Heart left ventricle (tissue), 16 donors: Measurements from ENCODE around the gene PARP8. TPM values are rescaled to one million over a fixed set of nuclear protein-coding genes. Genes with fewer than 3 reads are reported as not detected.

Experiments used
- ATAC-seq, 4 donors: fragments of 200-7000 bp; cut with Tn5 transposase; one replicate each; pipeline ENCODE4 v1.9.1; 2020 to 2022; ENCODE audit warnings: moderate library complexity in 4 of 4, mild to moderate bottlenecking in 3 of 4, moderate number of reproducible peaks in 1 of 4
- DNase-seq, 5 donors: peaks; one replicate each; pipeline ENCODE4 v3.0.0-alpha.2; 2020
- H3K27ac ChIP-seq, 12 donors: fragments of 200-600 bp; sonication (generic) in 4 of 12; one replicate each; pipeline versions ENCODE4 v1.5.0 to v1.8.0; 2016 to 2022; ENCODE audit warnings: mild to moderate bottlenecking in 2 of 12
- H3K27me3 ChIP-seq, 9 donors: fragments of 200-600 bp; sonication (generic) in 2 of 9; one replicate each; pipeline versions ENCODE4 v1.5.1 to v1.8.0; 2016 to 2022; ENCODE audit warnings: mild to moderate bottlenecking in 3 of 9
- H3K36me3 ChIP-seq, 9 donors: fragments of 200-600 bp; sonication (generic) in 2 of 9; one replicate each; pipeline versions ENCODE4 v1.5.0 to v1.8.0; 2018 to 2022; ENCODE audit warnings: mild to moderate bottlenecking in 2 of 9
- H3K4me1 ChIP-seq, 12 donors: fragments of 200-600 bp; sonication (generic) in 4 of 12; one replicate each; pipeline versions ENCODE4 v1.5.0 to v1.8.0; 2016 to 2022; ENCODE audit warnings: mild to moderate bottlenecking in 3 of 12
- H3K4me3 ChIP-seq, 12 donors: fragments of 200-600 bp; sonication (generic) in 4 of 12; one replicate each; pipeline versions ENCODE4 v1.5.0 to v1.8.0; 2017 to 2022; ENCODE audit warnings: mild to moderate bottlenecking in 9 of 12, moderate library complexity in 4 of 12
- H3K9me3 ChIP-seq, 12 donors: fragments of 200-600 bp; sonication (generic) in 4 of 12; one replicate each; pipeline versions ENCODE4 v1.5.0 to v1.8.0; 2016 to 2022; ENCODE audit warnings: mild to moderate bottlenecking in 1 of 12
- CTCF ChIP-seq, 12 donors: fragments of 200-600 bp; sonication (generic) in 4 of 12; IDR thresholded peaks; one replicate each; pipeline versions ENCODE4 v1.5.0 to v1.8.0; 2018 to 2022; ENCODE audit warnings: antibody characterized with exemption in 12 of 12, mild to moderate bottlenecking in 5 of 12
- POLR2A ChIP-seq, 2 donors: fragments of 450-650 bp; IDR thresholded peaks; one replicate each; pipeline ENCODE4 v1.6.1; 2017; ENCODE audit warnings: antibody characterized with exemption in 2 of 2, mild to moderate bottlenecking in 2 of 2, moderate library complexity in 2 of 2
- WGBS, 4 donors: extraction: QIAGEN DNeasy Blood & Tissue Kit in 2 of 4; methylation state at CpG; one replicate each; pipeline versions ENCODE4 v1.1.5 to v1.1.7; 2013 to 2018; 5-methylcytosine and 5-hydroxymethylcytosine counted together
- intact Hi-C, 10 donors: fragments of 100-400 bp; cut with DNase I; formaldehyde crosslinking; loops; one replicate each; pipeline versions ENCODE4 v1.11.1 to v1.14.2; 2022
- polyA plus RNA-seq, 2 donors: library from polyadenylated mRNA; stranded (reverse); fragments of 200-250 nt; gene quantifications; one replicate each; pipeline ENCODE4 v1.2.3, GENCODE V29; 2013
- total RNA-seq, 9 donors: library from RNA; depleted of rRNA in 2 of 9; stranded (reverse); fragments of >200 nt in 2 of 9; fragmentation: NEBNext Ultra II Directional in 3 of 9; extraction: Animal tissue kit (Norgen Biotek cat#: 25700) in 3 of 9; gene quantifications; one replicate each; pipeline versions ENCODE4 v1.1.0 to v1.2.4, GENCODE V29; 2016 to 2023
- donor health status: ischemic (EF 13 %, LVEDD 7.1; RV severe dilation, severe dysfunction).
- donor health status: healthy with polysubstance abuse.
- donor health status: DM: no; HTN: yes; CAD: no.
- donor health status: DM: no; HTN: no; CAD: no.
- donor health status: ischemic (EF 25% LVEDD 6.9; RV normal size, moderate dysfunction).
- donor health status: ischemic (EF 25% LVEDD 5.7; RV mildly dilated, moderate dysfunction).
- donor health status: healthy.
- donor health status: DM: yes; HTN: yes; CAD: no.
- donor health status: ischemic (EF 35%, LVEDD 5.7; RV mildly dilated, moderate dysfunction).
- donor health status: nonischemic (EF 11% LVEDD 7.7; RV severe dilation, severe dysfunction).
- donor health status: DM: yes; HTN: yes; CAD: no.
- donor health status: PGD.
- donor health status: ischemic (EF 29% LVEDD 5.4; RV normal size, mild dysfunction).
- donor health status: nonischemic (EF 23%, LVEDD 6.1; RV moderate dilation, normal function).

Gene PARP8
- total and polyA plus RNA-seq, 11 donors, result 1.6 to 22.5 (median 6.0) TPM

GRCh38 chr5:50875002-50875344 is 208.5 kb downstream of the PARP8 start:
- DNase-seq (no peak), ATAC-seq (no peak)
- H3K9me3 ChIP-seq, result no peaks in the 10 kb centered on the region
- WGBS, 4 donors, result 63 to 83% (median 66%) methylated on average over 1 of the region's 1 CpG
- peak overlapping the region in 3 of 12 donors; percentile 1 to 72 (median 4) for H3K27ac ChIP-seq
- TF ChIP-seq CTCF (IDR thresholded peaks at IDR 0.05), result no peak
- no peak for TF ChIP-seq POLR2A (IDR thresholded peaks at IDR 0.05)
- peak overlapping the region in 1 of 12 donors; percentile 20 for H3K4me3 ChIP-seq
- no peaks in the 10 kb centered on the region for H3K27me3 ChIP-seq
- H3K4me1 ChIP-seq, result peaks cover 0 to 17% (median 0%) of the 10 kb centered on the region in 12 donors
- no peaks in the 10 kb centered on the region for H3K36me3 ChIP-seq
- intact Hi-C loops, result no loop called here

- no peak for ATAC-seq
- 86 to 92% (median 90%) methylated on average over 2 of the region's 2 CpGs for WGBS, 4 donors
Measured at GRCh38 chr5:50878470-50878869, 212.0 kb downstream of the PARP8 start.

GRCh38 chr5:50881407-50881806 is 215.0 kb downstream of the PARP8 start:
- Histone ChIP-seq H3K27me3 (no peaks in the 10 kb centered on the region), H3K9me3 (no peaks in the 10 kb centered on the region), H3K4me1 (no peaks in the 10 kb centered on the region), H3K27ac (no peak overlapping the region), H3K36me3 (no peaks in the 10 kb centered on the region), H3K4me3 (no peak overlapping the region)
- intact Hi-C loops, result no loop called here
- DNase-seq (no peak), ATAC-seq (no peak)
- TF ChIP-seq POLR2A (IDR thresholded peaks at IDR 0.05), result no peak
- no peak for TF ChIP-seq CTCF (IDR thresholded peaks at IDR 0.05)
- 49 to 52% (median 49%) methylated on average over 3 of the region's 3 CpGs for WGBS, 4 donors

More at GRCh38 chr5:50878470-50878869, 212.0 kb downstream of the PARP8 start:
- H3K36me3 ChIP-seq, result no peaks in the 10 kb centered on the region
- no peaks in the 10 kb centered on the region for H3K27me3 ChIP-seq
- H3K4me1 ChIP-seq, result peaks cover 0 to 16% (median 0%) of the 10 kb centered on the region in 12 donors
- H3K27ac ChIP-seq, result no peak overlapping the region
- H3K4me3 ChIP-seq, result no peak overlapping the region
- DNase-seq, result no peak
- TF ChIP-seq POLR2A (IDR thresholded peaks at IDR 0.05), result no peak
- TF ChIP-seq CTCF (IDR thresholded peaks at IDR 0.05), result no peak
- intact Hi-C loops, result no loop called here
- no peaks in the 10 kb centered on the region for H3K9me3 ChIP-seq

GRCh38 chr5:50886657-50887345 is 220.4 kb downstream of the PARP8 start:
- ATAC-seq (no peak), DNase-seq (no peak)
- no peaks in the 10 kb centered on the region for H3K27me3 ChIP-seq
- peaks cover 0 to 4% (median 0%) of the 10 kb centered on the region in 12 donors for H3K9me3 ChIP-seq
- no peak overlapping the region for H3K4me3 ChIP-seq
- no peak overlapping the region for H3K27ac ChIP-seq
- TF ChIP-seq CTCF (IDR thresholded peaks at IDR 0.05) (no peak), POLR2A (IDR thresholded peaks at IDR 0.05) (no peak)
- H3K4me1 ChIP-seq, result no peaks in the 10 kb centered on the region
- WGBS, 4 donors, result 36 to 56% (median 46%) methylated on average over 2 of the region's 2 CpGs
- intact Hi-C loops, result no loop called here
- H3K36me3 ChIP-seq, result no peaks in the 10 kb centered on the region
